Inflammatory macrophage treated with lipopolysaccharide for 4 hours (primary cell): ENCODE measurements around the gene FGF2.
"Not testable (repeated sequence)": the region's sequence is repeated elsewhere in the genome, so short reads cannot be mapped to it uniquely, and the experiment has no call there.

Experiments
- DNase-seq: peaks from one replicate; pipeline ENCODE4 v3.0.0-alpha.2; 2020

The FGF2 gene

DNA sequence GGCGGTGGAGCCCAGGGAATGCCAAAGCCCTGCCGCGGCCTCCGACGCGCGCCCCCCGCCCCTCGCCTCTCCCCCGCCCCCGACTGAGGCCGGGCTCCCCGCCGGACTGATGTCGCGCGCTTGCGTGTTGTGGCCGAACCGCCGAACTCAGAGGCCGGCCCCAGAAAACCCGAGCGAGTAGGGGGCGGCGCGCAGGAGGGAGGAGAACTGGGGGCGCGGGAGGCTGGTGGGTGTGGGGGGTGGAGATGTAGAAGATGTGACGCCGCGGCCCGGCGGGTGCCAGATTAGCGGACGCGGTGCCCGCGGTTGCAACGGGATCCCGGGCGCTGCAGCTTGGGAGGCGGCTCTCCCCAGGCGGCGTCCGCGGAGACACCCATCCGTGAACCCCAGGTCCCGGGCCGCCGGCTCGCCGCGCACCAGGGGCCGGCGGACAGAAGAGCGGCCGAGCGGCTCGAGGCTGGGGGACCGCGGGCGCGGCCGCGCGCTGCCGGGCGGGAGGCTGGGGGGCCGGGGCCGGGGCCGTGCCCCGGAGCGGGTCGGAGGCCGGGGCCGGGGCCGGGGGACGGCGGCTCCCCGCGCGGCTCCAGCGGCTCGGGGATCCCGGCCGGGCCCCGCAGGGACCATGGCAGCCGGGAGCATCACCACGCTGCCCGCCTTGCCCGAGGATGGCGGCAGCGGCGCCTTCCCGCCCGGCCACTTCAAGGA is at the start of gene FGF2:
TSS of gene FGF2 (plus strand) at position 279 of the 705 bp plus-strand sequence. CDS start at position 623, 344 bp downstream.
- DNase-seq = no peak

DNA sequence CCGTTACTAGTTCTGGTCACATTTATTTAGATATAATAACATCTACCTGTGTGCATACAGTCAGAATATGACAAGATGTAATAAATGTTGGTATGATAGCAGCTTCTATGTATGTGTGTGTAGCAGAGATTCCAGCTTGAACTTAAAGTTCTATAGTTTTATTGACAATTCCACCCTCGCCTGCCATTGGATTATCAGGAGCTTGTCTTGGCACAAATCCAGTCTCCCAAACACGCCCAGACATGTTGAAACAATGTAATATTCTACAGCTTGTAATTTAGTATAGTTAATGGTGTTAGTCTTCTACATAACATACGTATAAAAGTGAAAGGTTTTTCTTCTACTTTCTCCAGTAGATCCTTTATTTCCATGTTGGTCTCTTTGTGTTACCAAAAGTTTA is 49.7 kb upstream of the FGF2 start:
- DNase-seq = no peak

GRCh38 chr4:122777846-122778673 is 48.6 kb upstream of the FGF2 start:
- DNase-seq = no peak

- no peak for DNase-seq
Measured at GRCh38 chr4:122781486-122781885, 45.1 kb upstream of the FGF2 start.

GRCh38 chr4:122783301-122784215 is 43.1 kb upstream of the FGF2 start:
- DNase-seq = no peak

GRCh38 chr4:122784261-122784660 is 42.4 kb upstream of the FGF2 start:
- no peak for DNase-seq

DNA sequence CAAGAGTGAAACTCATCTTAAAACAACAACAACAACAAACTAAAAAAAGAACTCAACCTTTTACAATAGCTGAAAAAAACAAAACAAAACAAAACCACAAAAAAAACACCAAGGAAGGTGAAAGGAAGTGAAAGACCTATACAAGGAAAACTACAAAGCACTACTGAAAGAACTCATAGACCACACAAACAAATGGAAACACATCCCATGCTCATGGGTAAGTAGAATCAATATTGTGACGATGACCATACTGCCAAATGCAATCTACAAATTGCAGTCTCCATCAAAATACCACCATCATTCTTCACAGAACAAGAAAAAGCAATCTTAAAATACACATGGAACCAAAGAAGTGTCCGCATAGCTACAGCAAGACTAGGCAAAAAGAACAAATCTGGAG is 41.5 kb upstream of the FGF2 start:
- DNase-seq = no peak

- DNase-seq = not testable (repeated sequence)
Measured at GRCh38 chr4:122786296-122786695, 40.3 kb upstream of the FGF2 start.

- DNase-seq = not testable (repeated sequence)
Measured at GRCh38 chr4:122786920-122787319, 39.7 kb upstream of the FGF2 start.

DNA sequence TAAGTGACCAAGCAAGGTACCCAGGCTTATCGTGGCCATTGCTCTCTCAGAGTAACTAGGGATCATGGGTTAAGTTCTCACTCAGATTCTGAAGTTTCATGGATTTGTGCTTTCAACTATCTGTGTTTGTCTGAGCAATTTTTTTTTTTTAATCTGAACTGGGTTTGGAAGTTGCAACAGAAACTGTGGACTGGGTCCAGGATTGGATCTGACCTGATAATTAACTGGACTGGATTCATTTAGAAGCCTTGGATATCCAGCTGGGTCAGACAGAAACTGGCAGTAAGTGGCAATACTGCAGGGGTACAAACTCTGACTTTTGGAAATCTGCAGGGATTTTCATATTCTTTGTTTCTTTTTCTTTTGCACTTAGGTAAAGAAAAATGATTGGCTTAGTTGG is 38.7 kb upstream of the FGF2 start:
- no peak for DNase-seq

DNA sequence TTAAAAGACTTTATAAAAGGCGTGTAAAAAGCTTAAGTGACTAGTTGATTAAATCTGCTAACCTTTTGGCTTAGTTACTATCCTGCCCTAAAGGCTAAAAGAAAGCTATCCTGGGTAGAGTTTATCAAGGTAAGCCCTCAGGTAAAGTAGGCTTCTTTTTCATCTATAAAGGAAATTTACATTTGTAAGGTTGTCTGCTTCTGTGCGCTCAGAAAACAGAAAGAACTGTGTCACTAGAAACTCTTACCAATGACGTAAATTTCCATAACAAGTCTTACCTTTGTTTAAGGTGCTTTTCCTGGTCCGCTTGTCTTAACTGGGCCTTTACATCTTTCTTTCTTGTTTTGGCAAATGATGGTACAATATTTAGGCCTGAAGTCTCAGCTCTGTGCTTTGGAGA is 37.7 kb upstream of the FGF2 start:
- no peak for DNase-seq

DNA sequence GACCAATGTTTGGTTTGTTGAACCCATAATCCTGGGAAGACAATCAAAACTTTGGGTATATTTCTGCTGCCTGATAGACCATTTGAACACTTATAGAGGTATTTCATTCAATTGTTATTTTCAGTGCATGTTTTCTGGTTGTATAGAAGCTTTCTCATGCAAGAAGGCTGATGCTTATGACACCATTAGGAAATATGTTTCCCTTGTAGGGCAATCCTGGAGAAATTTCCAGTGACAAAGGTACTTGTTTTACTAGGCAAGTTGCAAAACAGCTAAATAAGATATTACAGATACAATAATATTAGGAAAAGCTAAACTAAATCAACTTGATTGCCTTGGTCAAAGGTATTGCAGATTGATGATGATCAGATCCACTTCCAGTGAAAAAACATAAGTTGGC is 32.8 kb upstream of the FGF2 start:
- no peak for DNase-seq

- no peak for DNase-seq
Measured at GRCh38 chr4:122796801-122797404, 29.7 kb upstream of the FGF2 start.

DNA sequence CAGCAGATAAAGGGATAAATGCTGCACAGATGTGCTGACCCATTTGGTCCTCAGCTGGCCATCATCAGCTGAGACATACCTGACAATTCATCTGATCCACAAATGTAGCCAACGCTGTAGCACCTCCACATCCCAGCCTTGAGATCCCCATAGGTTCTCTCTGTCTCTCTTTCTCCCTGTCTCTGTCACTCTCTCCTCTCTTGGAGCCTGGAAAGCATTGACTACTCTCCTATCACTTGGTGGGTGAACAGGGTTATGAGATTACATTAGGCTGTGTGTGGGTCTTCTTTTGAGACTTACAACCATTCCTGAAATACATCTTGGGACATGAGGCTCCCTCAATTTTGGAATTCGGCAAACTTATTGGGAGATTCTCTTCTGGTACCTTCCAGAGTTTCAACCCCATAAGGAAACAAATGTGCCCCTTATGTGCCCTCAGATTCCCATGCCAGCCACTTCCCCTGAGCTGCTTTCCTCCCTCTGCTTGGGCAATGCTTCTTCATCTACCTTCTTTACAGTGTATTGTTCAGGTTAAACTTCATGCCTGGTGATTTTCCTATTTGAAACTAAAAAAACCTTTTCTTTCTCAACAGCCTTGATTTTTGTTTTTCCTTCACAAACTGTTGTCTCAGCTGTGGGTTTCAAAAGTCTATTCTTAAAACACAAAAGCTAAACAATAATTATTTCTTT is 29.1 kb upstream of the FGF2 start:
- DNase-seq = no peak

- peak; percentile 48 for DNase-seq
Measured at GRCh38 chr4:122798101-122798500, 28.5 kb upstream of the FGF2 start.

GRCh38 chr4:122798917-122799316 is 27.7 kb upstream of the FGF2 start:
- no peak for DNase-seq

DNA sequence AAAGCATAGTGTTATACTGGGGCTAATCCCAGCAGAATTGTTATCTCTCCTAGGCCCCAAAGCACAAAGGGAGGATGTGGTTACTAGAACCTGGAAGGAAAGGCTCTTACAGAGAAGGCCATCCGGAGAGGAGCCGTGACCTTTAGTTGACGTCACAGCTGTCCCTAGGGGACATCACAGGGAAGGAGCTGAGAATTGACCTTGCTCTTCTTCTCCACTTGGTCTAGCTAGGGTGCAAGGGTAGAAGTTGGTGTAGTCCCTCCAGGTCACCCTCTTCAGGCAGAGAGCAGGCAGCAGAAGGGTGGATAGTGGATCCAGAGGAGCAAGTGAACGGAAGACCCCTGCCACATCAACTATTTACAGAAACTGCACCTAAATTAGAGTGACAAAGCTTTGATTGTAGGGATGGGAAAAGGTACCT is 22.8 kb upstream of the FGF2 start:
- no peak for DNase-seq

DNA sequence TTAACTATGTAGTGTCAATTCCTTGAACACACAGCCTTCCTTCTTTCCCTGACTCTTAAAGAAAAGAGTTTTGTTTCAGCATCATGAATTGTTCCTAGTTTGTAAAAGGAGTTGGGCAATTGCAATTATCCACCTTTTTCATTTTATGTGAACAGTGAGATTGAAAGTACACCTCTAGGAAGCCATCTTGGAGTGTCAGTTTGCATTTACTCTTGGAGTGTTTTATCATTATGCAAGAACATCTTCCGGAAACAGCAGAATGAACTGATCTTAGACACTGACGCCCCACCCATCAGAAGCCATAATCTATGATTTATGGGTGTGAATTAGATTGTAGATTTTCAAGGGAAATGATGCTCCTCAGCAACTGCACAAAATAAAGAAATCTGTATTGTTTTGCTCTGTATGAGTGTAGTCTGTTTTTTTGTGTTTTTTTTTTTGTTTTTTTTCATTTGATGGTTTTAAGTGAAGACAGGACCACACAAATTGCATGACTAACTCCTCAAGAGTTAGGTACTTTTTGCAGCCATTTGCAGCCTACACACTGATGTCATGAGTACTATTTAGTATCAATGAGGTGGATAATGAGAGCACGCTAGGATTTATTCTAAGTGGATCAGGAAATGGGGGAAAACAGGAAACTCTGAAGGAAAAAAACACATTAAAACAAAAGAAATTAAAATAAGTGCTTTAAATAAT is 19.5 kb upstream of the FGF2 start:
- DNase-seq = no peak

DNA sequence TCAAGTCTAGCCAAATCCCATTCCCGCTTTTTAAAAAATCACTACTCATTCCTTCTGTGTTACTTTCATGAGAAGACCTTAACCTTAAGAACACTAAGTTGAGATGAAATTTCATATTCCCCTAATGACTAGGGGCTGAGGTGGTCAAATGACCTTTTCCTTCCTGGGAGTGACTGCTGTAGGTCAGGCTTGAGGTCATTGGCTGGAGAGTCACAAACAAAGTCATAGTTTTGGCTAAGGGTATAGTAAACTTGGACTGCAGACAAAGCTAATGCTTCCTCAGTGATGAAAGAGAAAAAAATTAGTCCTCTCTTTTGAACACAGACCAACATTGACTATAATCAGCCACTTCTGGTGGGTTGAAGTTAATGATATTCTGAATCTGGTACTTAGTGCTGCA is 16.0 kb upstream of the FGF2 start:
- no peak for DNase-seq

DNA sequence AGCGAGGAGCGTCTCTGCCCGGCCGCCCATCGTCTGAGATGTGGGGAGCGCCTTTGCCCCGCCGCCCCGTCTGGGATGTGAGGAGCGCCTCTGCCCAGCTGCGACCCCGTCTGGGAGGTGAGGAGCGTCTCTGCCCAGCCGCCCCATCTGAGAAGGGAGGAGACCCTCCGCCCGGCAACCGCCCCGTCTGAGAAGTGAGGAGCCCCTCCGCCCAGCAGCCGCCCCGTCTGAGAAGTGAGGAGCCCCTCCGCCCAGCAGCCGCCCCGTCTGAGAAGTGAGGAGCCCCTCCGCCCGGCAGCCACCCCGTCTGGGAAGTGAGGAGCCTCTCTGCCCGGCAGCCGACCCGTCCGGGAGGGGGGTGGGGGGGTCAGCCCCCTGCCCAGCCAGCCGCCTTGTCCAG is 14.8 kb upstream of the FGF2 start:
- not testable (repeated sequence) for DNase-seq

DNA sequence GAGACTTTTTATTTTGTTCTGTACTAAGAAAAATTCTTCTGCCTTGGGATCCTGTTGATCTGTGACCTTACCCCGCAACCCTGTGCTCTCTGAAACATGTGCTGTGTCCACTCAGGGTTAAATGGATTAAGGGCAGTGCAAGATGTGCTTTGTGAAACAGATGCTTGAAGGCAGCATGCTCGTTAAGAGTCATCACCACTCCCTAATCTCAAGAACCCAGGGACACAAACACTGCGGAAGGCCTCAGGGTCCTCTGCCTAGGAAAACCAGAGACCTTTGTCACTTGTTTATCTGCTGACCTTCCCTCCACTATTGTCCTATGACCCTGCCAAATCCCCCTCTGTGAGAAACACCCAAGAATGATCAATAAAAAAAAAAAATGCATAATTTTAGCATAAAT is 13.8 kb upstream of the FGF2 start:
- DNase-seq = not testable (repeated sequence)

GRCh38 chr4:122814426-122814825 is 12.2 kb upstream of the FGF2 start:
- DNase-seq = no peak
